GM19043 (cell line): ENCODE data around the gene TRIM43B.
"Not testable (repeated sequence)": the region's sequence is repeated elsewhere in the genome, so short reads cannot be mapped to it uniquely, and the experiment has no call there.

Experiments
- ATAC-seq: cut with Tn5 transposase; IDR thresholded peaks from one replicate; pipeline ENCODE4 v1.9.1; 2021; ENCODE audit warnings: low read depth; ENCODE audit not compliant: unreplicated experiment

The TRIM43B gene

GRCh38 chr2:95434507-95435076, 50.0 kb downstream of the TRIM43B start:
- not testable (repeated sequence) for ATAC-seq

GRCh38 chr2:95433973-95434372, 50.6 kb downstream of the TRIM43B start:
- not testable (repeated sequence) for ATAC-seq

GRCh38 chr2:95433373-95433772, 51.2 kb downstream of the TRIM43B start:
- ATAC-seq = not testable (repeated sequence)

GRCh38 chr2:95429748-95430467, 54.6 kb downstream of the TRIM43B start:
- not testable (repeated sequence) for ATAC-seq

- not testable (repeated sequence) for ATAC-seq
These were observed 57.2 kb downstream of the TRIM43B start for GRCh38 chr2:95427196-95427867.
